Activated naive CD4-positive, alpha-beta T cell treated with anti-CD3 and anti-CD28 coated beads, Interleukin-2, amount 10 ng/mL, durations not matched to agents 7 days and 5 days (primary cell): ENCODE results near the gene SPDYE6.
"Not testable (repeated sequence)": the region's sequence is repeated elsewhere in the genome, so short reads cannot be mapped to it uniquely, and the experiment has no call there.

ENCODE experiments used
- CTCF ChIA-PET: fragments of 350-600 bp; sonication (Branson Sonifier 250); formaldehyde crosslinking; loops from one replicate; lab custom pipeline; 2021; ENCODE audit warnings: antibody characterized with exemption; lab: Charles Lee
- DNase-seq: peaks from one replicate; pipeline ENCODE4 v3.0.0-alpha.2; 2020
- H3K27ac Mint-ChIP-seq: one replicate; pipeline ENCODE4 v1.8.0; 2021; ENCODE audit warnings: mild to moderate bottlenecking, moderate library complexity, mixed read lengths
- H3K27me3 Mint-ChIP-seq: one replicate; pipeline ENCODE4 v1.8.0; 2021; ENCODE audit warnings: mild to moderate bottlenecking, mixed read lengths
- H3K36me3 Mint-ChIP-seq: one replicate; pipeline ENCODE4 v1.8.0; 2021; ENCODE audit warnings: mixed read lengths
- H3K4me1 Mint-ChIP-seq: one replicate; pipeline ENCODE4 v1.8.0; 2021; ENCODE audit warnings: mixed read lengths
- H3K4me3 Mint-ChIP-seq: one replicate; pipeline ENCODE4 v1.8.0; 2021; ENCODE audit warnings: mild to moderate bottlenecking, moderate library complexity, mixed read lengths
- H3K9me3 Mint-ChIP-seq: one replicate; pipeline ENCODE4 v1.8.0; 2021; ENCODE audit warnings: mixed read lengths

The SPDYE6 gene

GRCh38 chr7:102317231-102318059, 38.8 kb downstream of the SPDYE6 start:
- H3K4me1 Mint-ChIP-seq: no peaks in the 10 kb centered on the region
- no peak for DNase-seq
- CTCF ChIA-PET: interaction anchor here (0.7 kb wide), 1 partner anchor 74 kb away, joined by 3 read pairs; no protein-coding TSS in a partner anchor
- H3K36me3 Mint-ChIP-seq: no peaks in the 10 kb centered on the region
- no peak overlapping the region for H3K27ac Mint-ChIP-seq
- H3K27me3 Mint-ChIP-seq: peaks cover 19% of the 10 kb centered on the region
- H3K4me3 Mint-ChIP-seq: no peak overlapping the region
- H3K9me3 Mint-ChIP-seq: no peaks in the 10 kb centered on the region

GRCh38 chr7:102313997-102314780, 42.1 kb downstream of the SPDYE6 start:
- no peak for DNase-seq
- Mint-ChIP-seq H3K27me3 (no peaks in the 10 kb centered on the region), H3K4me1 (no peaks in the 10 kb centered on the region), H3K4me3 (no peak overlapping the region), H3K9me3 (no peaks in the 10 kb centered on the region), H3K36me3 (no peaks in the 10 kb centered on the region), H3K27ac (no peak overlapping the region)
- CTCF ChIA-PET: no interaction called here

DNA sequence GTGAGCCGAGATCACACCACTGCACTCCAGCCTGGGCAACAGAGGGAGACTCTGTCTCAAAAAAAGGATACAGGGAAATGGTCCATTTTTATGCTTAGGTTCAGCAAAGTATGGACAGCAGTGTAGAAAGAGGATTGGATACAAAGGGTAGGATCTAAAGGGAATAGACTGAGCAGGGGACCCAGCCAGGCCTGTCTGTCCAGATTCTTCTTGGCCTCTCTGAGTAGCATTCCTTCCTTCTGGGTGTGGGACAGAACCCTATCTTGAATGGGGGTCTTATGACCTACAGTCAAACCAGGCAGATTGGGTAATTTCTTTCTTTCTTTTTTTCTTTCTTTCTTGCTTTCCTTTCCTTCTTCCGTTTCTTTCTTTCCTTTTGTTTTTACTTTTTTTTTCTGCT, 43.9 kb downstream of the SPDYE6 start:
- Mint-ChIP-seq H3K9me3 (no peaks in the 10 kb centered on the region), H3K4me1 (peaks cover 2% of the 10 kb centered on the region), H3K4me3 (no peak overlapping the region), H3K27ac (no peak overlapping the region), H3K36me3 (no peaks in the 10 kb centered on the region), H3K27me3 (no peaks in the 10 kb centered on the region)
- CTCF ChIA-PET: no interaction called here
- DNase-seq: no peak

GRCh38 chr7:102310414-102310815, 45.8 kb downstream of the SPDYE6 start:
- Mint-ChIP-seq H3K27ac (no peak overlapping the region), H3K4me1 (peaks cover 15% of the 10 kb centered on the region), H3K27me3 (no peaks in the 10 kb centered on the region), H3K36me3 (no peaks in the 10 kb centered on the region), H3K4me3 (no peak overlapping the region), H3K9me3 (no peaks in the 10 kb centered on the region)
- DNase-seq: no peak
- CTCF ChIA-PET: interaction anchor here (1.2 kb wide), 1 partner anchor 31 kb away, joined by 3 read pairs; no protein-coding TSS in a partner anchor

DNA sequence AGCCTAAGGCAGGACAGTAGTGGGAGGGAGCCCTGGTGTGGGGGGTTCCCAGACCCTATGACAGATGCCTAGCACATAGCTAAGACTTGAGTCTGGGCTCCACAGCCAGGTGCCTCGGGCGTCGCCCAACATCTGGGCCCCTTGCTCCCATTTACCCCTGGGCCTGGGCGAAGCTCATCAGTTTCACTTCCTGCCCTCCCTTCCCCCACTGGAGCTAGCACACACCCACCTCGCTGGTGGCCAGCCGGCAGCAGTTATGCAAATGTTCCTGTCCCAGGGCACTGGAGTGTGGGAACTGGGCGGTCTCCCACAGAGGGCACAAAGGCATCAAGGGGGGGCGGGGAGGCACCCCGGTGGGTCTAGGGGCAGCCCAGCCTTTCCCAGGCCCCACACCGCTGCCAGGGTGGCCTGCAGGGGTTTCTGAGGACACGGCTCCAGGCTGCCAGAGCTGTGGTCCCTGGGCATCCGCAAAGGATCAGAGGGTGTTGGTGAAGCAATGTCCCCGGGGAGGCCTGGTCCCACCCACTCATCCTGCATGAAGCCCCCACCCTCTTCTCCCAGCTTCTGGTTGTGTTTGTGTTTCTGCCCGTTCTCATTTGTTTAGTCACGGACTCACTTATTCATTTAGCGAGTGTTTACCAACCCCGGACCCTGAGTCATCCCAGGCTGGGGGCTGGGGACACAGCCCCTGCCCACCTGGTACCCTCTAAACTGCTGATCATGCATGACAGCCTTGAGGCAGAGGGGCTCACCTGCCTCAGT, 49.1 kb downstream of the SPDYE6 start:
- no peaks in the 10 kb centered on the region for H3K9me3 Mint-ChIP-seq
- H3K4me3 Mint-ChIP-seq: no peak overlapping the region
- no peaks in the 10 kb centered on the region for H3K36me3 Mint-ChIP-seq
- peak; percentile 62 for DNase-seq
- peak overlapping the region; percentile 42 for H3K27ac Mint-ChIP-seq
- H3K27me3 Mint-ChIP-seq: no peaks in the 10 kb centered on the region
- H3K4me1 Mint-ChIP-seq: peaks cover 16% of the 10 kb centered on the region
- CTCF ChIA-PET: interaction anchor here (1.1 kb wide), 1 partner anchor 29 kb away, joined by 5 read pairs; no protein-coding TSS in a partner anchor

DNA sequence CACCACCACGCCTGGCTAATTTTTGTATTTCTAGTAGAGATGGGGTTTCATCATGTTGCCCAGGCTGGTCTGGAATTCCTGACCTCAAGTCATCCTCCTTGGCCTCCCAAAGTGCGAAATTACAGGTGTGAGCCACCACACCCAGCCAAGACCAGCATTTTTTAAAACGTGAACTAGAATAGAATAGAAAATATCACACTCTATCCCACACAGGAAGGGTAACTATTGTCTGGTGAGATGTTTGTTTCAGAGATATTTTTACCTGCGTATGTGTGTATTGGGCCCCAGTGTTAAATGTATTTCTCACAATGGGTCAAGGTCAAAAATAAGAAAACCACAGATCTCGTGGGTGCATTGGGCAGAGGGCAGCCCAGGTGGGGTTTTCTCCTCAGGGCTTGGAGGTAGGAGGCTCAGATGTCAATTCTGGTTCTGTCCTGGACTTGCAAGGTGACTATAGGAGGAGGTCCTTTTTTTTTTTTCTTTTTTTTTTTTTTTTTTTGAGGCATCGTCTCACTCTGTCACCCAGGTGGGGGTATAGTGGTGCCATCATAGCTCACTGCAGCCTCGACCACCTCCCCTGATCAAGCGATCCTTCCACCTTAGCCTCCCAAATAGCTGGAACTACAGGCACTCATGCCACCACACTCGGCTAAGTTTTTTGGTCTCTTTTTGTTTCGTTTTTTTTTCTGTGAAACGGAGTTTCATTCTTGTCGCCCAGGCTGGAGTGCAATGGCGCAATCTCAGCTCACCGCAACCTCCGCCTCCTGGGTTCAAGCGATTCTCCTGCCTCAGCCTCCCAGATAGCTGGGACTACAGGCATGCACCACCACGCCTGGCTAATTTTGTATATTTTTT, 50.6 kb downstream of the SPDYE6 start:
- no peaks in the 10 kb centered on the region for H3K27me3 Mint-ChIP-seq
- DNase-seq: no peak
- H3K4me3 Mint-ChIP-seq: no peak overlapping the region
- no peaks in the 10 kb centered on the region for H3K36me3 Mint-ChIP-seq
- H3K27ac Mint-ChIP-seq: peak overlapping the region; percentile 25
- peaks cover 16% of the 10 kb centered on the region for H3K4me1 Mint-ChIP-seq
- CTCF ChIA-PET: no interaction called here
- H3K9me3 Mint-ChIP-seq: no peaks in the 10 kb centered on the region

- peaks cover 16% of the 10 kb centered on the region for H3K4me1 Mint-ChIP-seq
- CTCF ChIA-PET: no interaction called here
- DNase-seq: no peak
- H3K27me3 Mint-ChIP-seq: no peaks in the 10 kb centered on the region
- H3K27ac Mint-ChIP-seq: no peak overlapping the region
- no peak overlapping the region for H3K4me3 Mint-ChIP-seq
- H3K36me3 Mint-ChIP-seq: no peaks in the 10 kb centered on the region
- no peaks in the 10 kb centered on the region for H3K9me3 Mint-ChIP-seq
Measured at GRCh38 chr7:102304668-102305067, 51.6 kb downstream of the SPDYE6 start.

- Mint-ChIP-seq H3K4me3 (no peak overlapping the region), H3K27me3 (peaks cover 6% of the 10 kb centered on the region), H3K36me3 (no peaks in the 10 kb centered on the region), H3K9me3 (no peaks in the 10 kb centered on the region), H3K4me1 (peaks cover 16% of the 10 kb centered on the region), H3K27ac (no peak overlapping the region)
- no peak for DNase-seq
- CTCF ChIA-PET: no interaction called here
Measured at GRCh38 chr7:102303669-102304422, 52.4 kb downstream of the SPDYE6 start.

- H3K4me3 Mint-ChIP-seq: no peak overlapping the region
- peaks cover 11% of the 10 kb centered on the region for H3K4me1 Mint-ChIP-seq
- CTCF ChIA-PET: no interaction called here
Measured at GRCh38 chr7:102302025-102302424, 54.2 kb downstream of the SPDYE6 start.

GRCh38 chr7:102301367-102301766, 54.9 kb downstream of the SPDYE6 start:
- H3K9me3 Mint-ChIP-seq, H3K27me3 Mint-ChIP-seq, H3K4me3 Mint-ChIP-seq, H3K4me1 Mint-ChIP-seq, H3K27ac Mint-ChIP-seq, H3K36me3 Mint-ChIP-seq, CTCF ChIA-PET, DNase-seq: not testable (repeated sequence)

More at GRCh38 chr7:102302025-102302424, 54.2 kb downstream of the SPDYE6 start:
- H3K27ac Mint-ChIP-seq: no peak overlapping the region
- no peak for DNase-seq
- H3K9me3 Mint-ChIP-seq: no peaks in the 10 kb centered on the region
- no peaks in the 10 kb centered on the region for H3K36me3 Mint-ChIP-seq
- H3K27me3 Mint-ChIP-seq: peaks cover 6% of the 10 kb centered on the region

GRCh38 chr7:102300643-102301221, 55.5 kb downstream of the SPDYE6 start:
- H3K9me3 Mint-ChIP-seq: no peaks in the 10 kb centered on the region
- CTCF ChIA-PET: no interaction called here
- peaks cover 16% of the 10 kb centered on the region for H3K27me3 Mint-ChIP-seq
- DNase-seq: no peak
- no peaks in the 10 kb centered on the region for H3K36me3 Mint-ChIP-seq
- no peak overlapping the region for H3K27ac Mint-ChIP-seq
- H3K4me3 Mint-ChIP-seq: no peak overlapping the region
- H3K4me1 Mint-ChIP-seq: peaks cover 4% of the 10 kb centered on the region

- no peak overlapping the region for H3K27ac Mint-ChIP-seq
- H3K36me3 Mint-ChIP-seq: no peaks in the 10 kb centered on the region
- H3K9me3 Mint-ChIP-seq: no peaks in the 10 kb centered on the region
- DNase-seq: no peak
- H3K4me3 Mint-ChIP-seq: no peak overlapping the region
- H3K4me1 Mint-ChIP-seq: no peaks in the 10 kb centered on the region
- peaks cover 34% of the 10 kb centered on the region for H3K27me3 Mint-ChIP-seq
- CTCF ChIA-PET: no interaction called here
Measured at GRCh38 chr7:102297487-102298218, 58.6 kb downstream of the SPDYE6 start.
